Heart left ventricle (tissue), 16 donors: ENCODE measurements around the gene SNAP23. TPM values are rescaled to one million over a fixed set of nuclear protein-coding genes. Genes with fewer than 3 reads are reported as not detected.
A peak's percentile ranks its signal among the peaks of the same experiment; 100 is the strongest.

Experiments
- ATAC-seq, 4 donors: fragments of 200-7000 bp; cut with Tn5 transposase; one replicate each; pipeline ENCODE4 v1.9.1; 2020 to 2022; ENCODE audit warnings: moderate library complexity in 4 of 4, mild to moderate bottlenecking in 3 of 4, moderate number of reproducible peaks in 1 of 4
- DNase-seq, 5 donors: peaks; one replicate each; pipeline ENCODE4 v3.0.0-alpha.2; 2020
- H3K27ac ChIP-seq, 12 donors: fragments of 200-600 bp; sonication (generic) in 4 of 12; one replicate each; pipeline versions ENCODE4 v1.5.0 to v1.8.0; 2016 to 2022; ENCODE audit warnings: mild to moderate bottlenecking in 2 of 12
- H3K27me3 ChIP-seq, 9 donors: fragments of 200-600 bp; sonication (generic) in 2 of 9; one replicate each; pipeline versions ENCODE4 v1.5.1 to v1.8.0; 2016 to 2022; ENCODE audit warnings: mild to moderate bottlenecking in 3 of 9
- H3K36me3 ChIP-seq, 9 donors: fragments of 200-600 bp; sonication (generic) in 2 of 9; one replicate each; pipeline versions ENCODE4 v1.5.0 to v1.8.0; 2018 to 2022; ENCODE audit warnings: mild to moderate bottlenecking in 2 of 9
- H3K4me1 ChIP-seq, 12 donors: fragments of 200-600 bp; sonication (generic) in 4 of 12; one replicate each; pipeline versions ENCODE4 v1.5.0 to v1.8.0; 2016 to 2022; ENCODE audit warnings: mild to moderate bottlenecking in 3 of 12
- H3K4me3 ChIP-seq, 12 donors: fragments of 200-600 bp; sonication (generic) in 4 of 12; one replicate each; pipeline versions ENCODE4 v1.5.0 to v1.8.0; 2017 to 2022; ENCODE audit warnings: mild to moderate bottlenecking in 9 of 12, moderate library complexity in 4 of 12
- H3K9me3 ChIP-seq, 12 donors: fragments of 200-600 bp; sonication (generic) in 4 of 12; one replicate each; pipeline versions ENCODE4 v1.5.0 to v1.8.0; 2016 to 2022; ENCODE audit warnings: mild to moderate bottlenecking in 1 of 12
- POLR2A ChIP-seq, 2 donors: fragments of 450-650 bp; IDR thresholded peaks; one replicate each; pipeline ENCODE4 v1.6.1; 2017; ENCODE audit warnings: antibody characterized with exemption in 2 of 2, mild to moderate bottlenecking in 2 of 2, moderate library complexity in 2 of 2
- WGBS, 4 donors: extraction: QIAGEN DNeasy Blood & Tissue Kit in 2 of 4; methylation state at CpG; one replicate each; pipeline versions ENCODE4 v1.1.5 to v1.1.7; 2013 to 2018; 5-methylcytosine and 5-hydroxymethylcytosine counted together
- intact Hi-C, 10 donors: fragments of 100-400 bp; cut with DNase I; formaldehyde crosslinking; loops; one replicate each; pipeline versions ENCODE4 v1.11.1 to v1.14.2; 2022
- polyA plus RNA-seq, 2 donors: library from polyadenylated mRNA; stranded (reverse); fragments of 200-250 nt; gene quantifications; one replicate each; pipeline ENCODE4 v1.2.3, GENCODE V29; 2013
- total RNA-seq, 9 donors: library from RNA; depleted of rRNA in 2 of 9; stranded (reverse); fragments of >200 nt in 2 of 9; fragmentation: NEBNext Ultra II Directional in 3 of 9; extraction: Animal tissue kit (Norgen Biotek cat#: 25700) in 3 of 9; gene quantifications; one replicate each; pipeline versions ENCODE4 v1.1.0 to v1.2.4, GENCODE V29; 2016 to 2023
- TF ChIP-seq, protein P1 (sequence below), 12 donors: fragments of 200-600 bp; sonication (generic) in 4 of 12; IDR thresholded peaks; one replicate each; pipeline versions ENCODE4 v1.5.0 to v1.8.0; 2018 to 2022; ENCODE audit warnings: antibody characterized with exemption in 12 of 12, mild to moderate bottlenecking in 5 of 12
- donor health status: ischemic (EF 13 %, LVEDD 7.1; RV severe dilation, severe dysfunction).
- donor health status: healthy with polysubstance abuse.
- donor health status: DM: no; HTN: yes; CAD: no.
- donor health status: DM: no; HTN: no; CAD: no.
- donor health status: ischemic (EF 25% LVEDD 6.9; RV normal size, moderate dysfunction).
- donor health status: ischemic (EF 25% LVEDD 5.7; RV mildly dilated, moderate dysfunction).
- donor health status: healthy.
- donor health status: DM: yes; HTN: yes; CAD: no.
- donor health status: ischemic (EF 35%, LVEDD 5.7; RV mildly dilated, moderate dysfunction).
- donor health status: nonischemic (EF 11% LVEDD 7.7; RV severe dilation, severe dysfunction).
- donor health status: DM: yes; HTN: yes; CAD: no.
- donor health status: PGD.
- donor health status: ischemic (EF 29% LVEDD 5.4; RV normal size, mild dysfunction).
- donor health status: nonischemic (EF 23%, LVEDD 6.1; RV moderate dilation, normal function).

SNAP23 gene
- total and polyA plus RNA-seq, 11 donors: 28.6 to 74.8 (median 37.9) TPM

DNA sequence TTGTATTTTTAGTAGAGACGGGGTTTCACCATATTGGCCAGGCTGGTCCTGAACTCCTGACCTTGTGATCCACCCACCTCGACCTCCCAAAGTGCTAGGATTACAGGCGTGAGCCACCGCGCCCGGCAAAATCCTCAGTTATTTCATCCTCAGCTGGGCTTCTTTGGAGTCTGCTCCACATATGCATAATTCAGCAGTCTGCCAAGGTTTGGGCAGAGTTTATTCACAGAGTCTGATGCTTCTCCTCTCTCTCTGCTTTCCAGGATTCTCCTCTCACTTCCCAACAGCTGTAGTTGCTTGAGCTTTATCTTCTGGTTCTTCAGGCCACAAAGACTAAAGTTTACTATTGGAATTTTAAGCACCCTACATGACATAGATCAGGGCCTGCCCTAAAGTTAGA, 12.7 kb upstream of the SNAP23 start:
- no peak for TF ChIP-seq POLR2A (IDR thresholded peaks at IDR 0.05)
- TF ChIP-seq, protein P1, sequence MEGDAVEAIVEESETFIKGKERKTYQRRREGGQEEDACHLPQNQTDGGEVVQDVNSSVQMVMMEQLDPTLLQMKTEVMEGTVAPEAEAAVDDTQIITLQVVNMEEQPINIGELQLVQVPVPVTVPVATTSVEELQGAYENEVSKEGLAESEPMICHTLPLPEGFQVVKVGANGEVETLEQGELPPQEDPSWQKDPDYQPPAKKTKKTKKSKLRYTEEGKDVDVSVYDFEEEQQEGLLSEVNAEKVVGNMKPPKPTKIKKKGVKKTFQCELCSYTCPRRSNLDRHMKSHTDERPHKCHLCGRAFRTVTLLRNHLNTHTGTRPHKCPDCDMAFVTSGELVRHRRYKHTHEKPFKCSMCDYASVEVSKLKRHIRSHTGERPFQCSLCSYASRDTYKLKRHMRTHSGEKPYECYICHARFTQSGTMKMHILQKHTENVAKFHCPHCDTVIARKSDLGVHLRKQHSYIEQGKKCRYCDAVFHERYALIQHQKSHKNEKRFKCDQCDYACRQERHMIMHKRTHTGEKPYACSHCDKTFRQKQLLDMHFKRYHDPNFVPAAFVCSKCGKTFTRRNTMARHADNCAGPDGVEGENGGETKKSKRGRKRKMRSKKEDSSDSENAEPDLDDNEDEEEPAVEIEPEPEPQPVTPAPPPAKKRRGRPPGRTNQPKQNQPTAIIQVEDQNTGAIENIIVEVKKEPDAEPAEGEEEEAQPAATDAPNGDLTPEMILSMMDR (IDR thresholded peaks at IDR 0.05): no peak
- Histone ChIP-seq H3K27me3 (no peaks in the 10 kb centered on the region), H3K4me1 (peaks cover 0 to 16% (median 0%) of the 10 kb centered on the region in 12 donors), H3K4me3 (no peak overlapping the region), H3K36me3 (peaks cover 0 to 14% (median 0%) of the 10 kb centered on the region in 9 donors), H3K9me3 (peaks cover 0 to 18% (median 0%) of the 10 kb centered on the region in 12 donors), H3K27ac (no peak overlapping the region)
- no peak for ATAC-seq
- DNase-seq: no peak
- intact Hi-C loops: no loop called here
- WGBS, 4 donors: 94 to 98% (median 96%) methylated on average over 6 of the region's 6 CpGs

DNA sequence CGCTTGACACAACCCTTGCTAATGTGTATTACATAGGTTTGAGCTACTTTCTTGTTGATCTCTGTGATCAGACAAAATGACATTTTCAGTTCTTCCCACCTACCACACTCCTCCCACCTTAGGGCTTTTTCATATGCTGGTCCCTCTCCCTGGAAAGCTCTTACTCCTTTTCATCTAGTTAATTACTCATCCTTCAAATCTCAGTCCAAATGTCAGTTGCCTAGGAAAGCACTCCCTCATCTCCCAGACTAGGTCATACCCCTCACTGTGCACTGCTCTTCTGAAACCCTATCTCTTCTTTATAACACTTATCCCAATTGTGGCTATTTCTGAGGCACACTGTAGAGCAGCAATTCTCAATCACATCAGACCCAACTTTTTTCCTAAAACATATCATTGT, 11.8 kb upstream of the SNAP23 start:
- Histone ChIP-seq H3K9me3 (peaks cover 0 to 18% (median 0%) of the 10 kb centered on the region in 12 donors), H3K36me3 (peaks cover 0 to 14% (median 0%) of the 10 kb centered on the region in 9 donors), H3K27me3 (no peaks in the 10 kb centered on the region), H3K27ac (peak overlapping the region in 1 of 12 donors; percentile 49), H3K4me3 (no peak overlapping the region), H3K4me1 (peaks cover 0 to 20% (median 5%) of the 10 kb centered on the region in 12 donors)
- ATAC-seq (peak in 1 of 4 donors; percentile 38), DNase-seq (no peak)
- 97 to 100% (median 97%) methylated on average over 1 of the region's 1 CpG for WGBS, 4 donors
- intact Hi-C loops: no loop called here
- TF ChIP-seq POLR2A (IDR thresholded peaks at IDR 0.05): no peak
- TF ChIP-seq, protein P1 (IDR thresholded peaks at IDR 0.05): no peak

DNA sequence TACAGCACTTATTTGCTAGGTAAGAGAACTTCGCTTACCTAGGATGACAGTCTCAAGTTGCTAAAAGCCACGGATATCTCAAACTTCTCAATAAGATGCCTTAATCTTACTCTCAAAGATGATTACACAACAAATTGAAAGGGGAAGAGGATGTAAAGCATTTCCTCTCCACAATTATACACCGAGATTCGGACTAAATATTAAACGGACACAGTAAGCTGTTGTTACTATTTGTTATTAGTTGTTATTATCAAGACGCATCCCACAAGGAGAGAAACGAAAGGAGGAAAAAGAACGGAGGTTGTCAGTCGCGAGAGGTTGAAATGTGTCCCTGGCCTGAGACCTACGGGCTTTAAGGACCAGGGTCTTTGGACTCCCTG, 5.2 kb upstream of the SNAP23 start:
- H3K36me3 ChIP-seq: peaks cover 0 to 8% (median 0%) of the 10 kb centered on the region in 9 donors
- intact Hi-C loops: loop anchor here in 1 of 10 donors (10.0 kb wide), 1 partner anchor 215 kb away; the partner anchor contains the start of genes GANC and TMEM87A
- H3K27ac ChIP-seq: peak overlapping the region; percentile 86 to 99 (median 94)
- ATAC-seq (no peak), DNase-seq (no peak)
- no peaks in the 10 kb centered on the region for H3K9me3 ChIP-seq
- peak overlapping the region; percentile 52 to 96 (median 87) for H3K4me3 ChIP-seq
- H3K4me1 ChIP-seq: peaks cover 0 to 62% (median 35%) of the 10 kb centered on the region in 12 donors
- TF ChIP-seq POLR2A (IDR thresholded peaks at IDR 0.05): no peak
- TF ChIP-seq, protein P1 (IDR thresholded peaks at IDR 0.05): no peak
- no peaks in the 10 kb centered on the region for H3K27me3 ChIP-seq
- 4 to 7% (median 6%) methylated on average over 11 of the region's 11 CpGs for WGBS, 4 donors

DNA sequence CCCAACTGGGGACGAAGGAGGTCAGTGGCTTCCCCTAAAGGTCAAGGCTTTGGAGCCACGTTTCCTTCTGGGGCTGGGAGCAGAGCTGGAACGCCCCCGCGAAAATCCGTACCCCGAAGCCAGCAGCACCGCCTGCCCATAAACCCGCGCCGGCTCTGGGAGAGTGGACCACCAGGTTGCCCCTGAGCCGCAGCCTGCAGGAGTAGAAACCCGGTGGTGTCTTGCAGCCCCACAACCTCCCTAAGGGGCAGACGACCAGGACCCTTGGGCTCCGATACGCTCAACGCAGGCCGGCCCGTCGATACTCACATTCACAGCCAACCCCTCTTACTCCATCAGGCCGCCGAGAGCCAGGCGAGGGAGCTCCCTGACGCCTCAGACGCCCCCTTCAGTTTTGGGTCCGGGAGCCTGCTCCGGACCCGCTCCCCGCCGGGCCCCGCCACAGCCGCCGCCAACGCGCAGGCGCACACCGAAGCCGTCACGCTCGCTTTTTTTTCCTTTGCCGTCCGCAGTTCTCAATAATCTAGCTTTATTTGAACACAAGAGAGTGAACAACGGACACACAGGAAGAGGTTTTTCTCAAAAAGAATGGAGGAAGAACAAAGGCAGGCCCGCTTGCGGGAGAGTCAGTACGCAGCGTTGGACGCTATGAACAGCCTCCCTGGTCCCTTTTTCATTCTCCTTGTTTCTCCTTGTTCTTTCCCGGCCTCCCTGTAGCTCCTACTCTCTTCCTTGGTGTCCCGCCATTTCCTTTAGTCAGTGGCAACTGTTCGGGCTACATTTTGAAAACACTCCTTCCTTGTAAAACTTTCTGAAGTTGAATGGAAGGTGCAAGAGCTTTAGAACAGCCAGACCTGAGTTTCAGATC, 4.5 kb upstream of the SNAP23 start, which contains the start of gene ZNF106:
ZNF106 (minus strand) TSS at position 471 of the 868 bp plus-strand sequence. CDS start 18,852 bp downstream, outside the sequence.
- DNase-seq: peak; percentile 87 to 94 (median 89)
- H3K9me3 ChIP-seq: no peaks in the 10 kb centered on the region
- intact Hi-C loops: loop anchor here in 1 of 10 donors (10.0 kb wide), 1 partner anchor 216 kb away; the partner anchor contains the start of genes GANC and TMEM87A
- H3K36me3 ChIP-seq: peaks cover 0 to 2% (median 0%) of the 10 kb centered on the region in 9 donors
- peak; percentile 37 to 69 (median 67) for ATAC-seq
- TF ChIP-seq, protein P1 (IDR thresholded peaks at IDR 0.05): peak in 2 of 12 donors; percentile 20 to 25
- peak; percentile 57 to 95 for TF ChIP-seq POLR2A (IDR thresholded peaks at IDR 0.05)
- H3K4me3 ChIP-seq: peak within 1 kb of the TSS; percentile 52 to 96 (median 87)
- WGBS, 4 donors: 0 to 1% (median 1%) methylated on average over 45 to 51 of the region's 51 CpGs
- peaks cover 0 to 62% (median 35%) of the 10 kb centered on the region in 12 donors for H3K4me1 ChIP-seq
- no peaks in the 10 kb centered on the region for H3K27me3 ChIP-seq
- peak within 1 kb of the TSS; percentile 86 to 99 (median 94) for H3K27ac ChIP-seq
